GM23338 (cell line): ENCODE results near the gene FAXC. TPM values are rescaled to one million over a fixed set of nuclear protein-coding genes. Genes with fewer than 3 reads are reported as not detected.

ENCODE experiments used
- ATAC-seq: fragments of 200-7000 bp; cut with Tn5 transposase; 3 replicates; pipeline ENCODE4 v1.9.1; 2020
- DNase-seq: peaks from one replicate; pipeline ENCODE4 v3.0.0-alpha.2; 2015; ENCODE audit warnings: low spot score
- H2AFZ ChIP-seq: fragments of 200-600 bp; sonication (generic); 2 replicates; pipeline ENCODE4 v1.8.0; 2016; ENCODE audit warnings: antibody characterized with exemption, mild to moderate bottlenecking, moderate library complexity
- H3F3A ChIP-seq: fragments of 200-600 bp; sonication (generic); replicated peaks from 2 replicates; pipeline ENCODE4 v1.8.0; 2017; ENCODE audit warnings: antibody characterized with exemption, mixed run types, low read depth
- H3K27ac ChIP-seq: fragments of 200-600 bp; sonication (generic); 2 replicates; pipeline ENCODE4 v1.6.1; 2016; ENCODE audit warnings: low read depth
- H3K27me3 ChIP-seq: fragments of 200-600 bp; sonication (generic); 2 replicates; pipeline ENCODE4 v1.8.0; 2016; ENCODE audit warnings: mild to moderate bottlenecking, mixed run types, moderate library complexity; ENCODE audit not compliant: insufficient read depth
- H3K36me3 ChIP-seq: fragments of 200-600 bp; sonication (generic); 2 replicates; pipeline ENCODE4 v1.8.0; 2016; ENCODE audit warnings: mild to moderate bottlenecking; ENCODE audit not compliant: insufficient read depth
- H3K4me1 ChIP-seq: fragments of 200-600 bp; sonication (generic); 2 replicates; pipeline ENCODE4 v1.8.0; 2016; ENCODE audit warnings: mild to moderate bottlenecking, moderate library complexity; ENCODE audit not compliant: insufficient read depth
- H3K4me2 ChIP-seq: fragments of 200-600 bp; sonication (generic); 2 replicates; pipeline ENCODE4 v1.7.1; 2017; ENCODE audit warnings: mixed run types
- H3K4me3 ChIP-seq: fragments of 200-600 bp; sonication (generic); 2 replicates; pipeline ENCODE4 v1.6.1; 2016; ENCODE audit warnings: mixed run types
- H3K79me2 ChIP-seq: fragments of 200-600 bp; sonication (generic); replicated peaks from 2 replicates; pipeline ENCODE4 v1.8.0; 2017; ENCODE audit warnings: mild to moderate bottlenecking; ENCODE audit not compliant: insufficient read depth
- H3K9me2 ChIP-seq: fragments of 200-600 bp; sonication (generic); 2 replicates; pipeline ENCODE4 v1.8.0; 2017; ENCODE audit not compliant: insufficient read depth
- H4K20me1 ChIP-seq: fragments of 200-600 bp; sonication (generic); replicated peaks from 2 replicates; pipeline ENCODE4 v1.8.0; 2017; ENCODE audit warnings: mild to moderate bottlenecking; ENCODE audit not compliant: insufficient read depth
- H3K27ac Mint-ChIP-seq: 2 replicates; pipeline ENCODE4 v1.8.0; 2020; ENCODE audit warnings: inconsistent platforms, mild to moderate bottlenecking, moderate library complexity, mixed read lengths
- H3K27me3 Mint-ChIP-seq: 3 replicates; pipeline ENCODE4 v1.8.0; 2022; ENCODE audit warnings: low read depth, mild to moderate bottlenecking, moderate library complexity, mixed read lengths, inconsistent platforms; ENCODE audit not compliant: insufficient read depth, poor library complexity
- H3K36me3 Mint-ChIP-seq: 3 replicates; pipeline ENCODE4 v1.8.0; 2021; ENCODE audit warnings: low read depth, mild to moderate bottlenecking, inconsistent platforms, moderate library complexity, mixed read lengths
- H3K4me1 Mint-ChIP-seq: 3 replicates; pipeline ENCODE4 v1.8.0; 2020; ENCODE audit warnings: mild to moderate bottlenecking, inconsistent platforms, mixed read lengths
- H3K4me3 Mint-ChIP-seq: 3 replicates; pipeline ENCODE4 v1.8.0; 2021; ENCODE audit warnings: moderate library complexity, mild to moderate bottlenecking, inconsistent platforms, mixed read lengths
- H3K9me3 Mint-ChIP-seq: 3 replicates; pipeline ENCODE4 v1.8.0; 2020; ENCODE audit warnings: moderate library complexity, mild to moderate bottlenecking, inconsistent platforms, mixed read lengths
- CREB1 ChIP-seq: fragments of 250-450 bp; sonication (Bioruptor Pico); IDR thresholded peaks from 2 replicates; pipeline ENCODE4 v1.5.0; 2020; ENCODE audit warnings: low read depth, mild to moderate bottlenecking, moderate library complexity
- CTCF ChIP-seq, 2 experiments: fragments of 200-600 bp in 1 of 2; sonication (generic) in 1 of 2; conservative IDR thresholded peaks; 2 replicates each; pipeline versions ENCODE4 v1.5.1 to v1.6.1; 2016 to 2017; ENCODE audit warnings: antibody characterized with exemption in 2 of 2, low read depth in 2 of 2, mild to moderate bottlenecking in 2 of 2, moderate library complexity in 1 of 2
- ETS1 ChIP-seq: IDR thresholded peaks from 2 replicates; pipeline ENCODE4 v1.6.1; 2016; ENCODE audit warnings: antibody characterized with exemption
- EZH2 ChIP-seq: fragments of 200-600 bp; sonication (generic); IDR thresholded peaks from one replicate; pipeline ENCODE4 v1.8.0; 2017; ENCODE audit warnings: antibody characterized with exemption, mild to moderate bottlenecking, low read depth; ENCODE audit not compliant: unreplicated experiment
- EZH2phosphoT487 ChIP-seq: fragments of 200-600 bp; sonication (generic); IDR thresholded peaks from one replicate; pipeline ENCODE4 v1.8.1; 2018; ENCODE audit warnings: antibody characterized with exemption; ENCODE audit not compliant: unreplicated experiment
- JUNB ChIP-seq: IDR thresholded peaks from one replicate; pipeline ENCODE4 v1.6.1; 2016; ENCODE audit warnings: antibody characterized with exemption; ENCODE audit not compliant: unreplicated experiment
- NANOG ChIP-seq: IDR thresholded peaks from 2 replicates; pipeline ENCODE4 v1.6.1; 2016; ENCODE audit warnings: antibody characterized with exemption, borderline replicate concordance
- POLR2AphosphoS5 ChIP-seq: IDR thresholded peaks from 2 replicates; pipeline ENCODE4 v1.6.1; 2016; ENCODE audit warnings: antibody characterized with exemption, low read depth
- REST ChIP-seq: IDR thresholded peaks from one replicate; pipeline ENCODE4 v1.6.1; 2018; ENCODE audit warnings: antibody characterized with exemption; ENCODE audit not compliant: unreplicated experiment
- STAT1 ChIP-seq: IDR thresholded peaks from one replicate; pipeline ENCODE4 v1.6.1; 2016; ENCODE audit warnings: antibody characterized with exemption; ENCODE audit not compliant: unreplicated experiment
- ZNF114 ChIP-seq: fragments of 250-450 bp; sonication (Bioruptor Pico); IDR thresholded peaks from 2 replicates; pipeline ENCODE4 v1.5.0; 2020; ENCODE audit warnings: mild to moderate bottlenecking, moderate library complexity
- ZNF331 ChIP-seq: fragments of 250-450 bp; sonication (Bioruptor Pico); IDR thresholded peaks from 2 replicates; pipeline ENCODE4 v1.5.0; 2020; ENCODE audit warnings: low read depth, mild to moderate bottlenecking, moderate library complexity
- ZNF462 ChIP-seq: fragments of 250-450 bp; sonication (Bioruptor Pico); IDR thresholded peaks from 2 replicates; pipeline ENCODE4 v1.5.0; 2020; ENCODE audit warnings: mild to moderate bottlenecking, moderate library complexity
- polyA plus RNA-seq: library from polyadenylated mRNA; unstranded; fragments of >200 nt; fragmentation: Nextera tagmentation; extraction: Ambion mirVana; gene quantifications from 2 replicates; pipeline ENCODE4 v1.2.1, GENCODE V29; 2016
- total RNA-seq: library from RNA; depleted of rRNA; stranded (reverse); fragments of >200 nt; shearing (Covaris generic); gene quantifications from 2 replicates; pipeline ENCODE4 v1.2.3, GENCODE V29; 2014

The FAXC gene
- total and polyA plus RNA-seq, 2 experiments from 2014 or later: 10.5 to 15.2 TPM

DNA sequence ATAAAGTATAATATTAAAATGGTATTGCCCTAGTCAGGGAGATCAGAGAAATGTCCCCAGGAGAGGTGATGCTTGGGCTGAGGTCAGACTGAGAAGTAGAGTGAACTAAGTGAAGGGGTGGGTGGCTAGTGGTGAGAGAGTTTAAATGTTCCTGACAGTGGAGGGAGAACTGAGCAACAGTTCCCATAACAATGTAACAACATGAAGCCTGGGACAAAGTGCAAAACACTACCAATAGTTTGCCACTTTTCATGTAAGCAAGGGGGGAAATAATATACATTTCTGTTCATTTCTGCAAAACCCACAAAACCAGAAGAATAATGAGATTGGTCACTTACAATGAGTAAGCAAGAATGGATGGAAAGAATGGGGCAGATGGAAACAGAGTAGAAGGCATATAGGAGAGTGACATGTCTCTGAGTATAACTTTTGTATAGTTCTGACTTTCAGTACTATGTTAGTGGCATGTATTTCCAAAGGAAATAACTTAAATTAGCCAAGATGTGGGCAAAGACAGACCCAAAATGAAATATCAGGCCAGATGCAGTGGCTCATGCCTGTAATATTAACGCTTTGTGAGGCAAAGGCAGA is 13.3 kb upstream of the FAXC start:
- Mint-ChIP-seq H3K27ac (no peak overlapping the region), H3K27me3 (peaks cover 4% of the 10 kb centered on the region), H3K4me3 (no peak overlapping the region), H3K36me3 (no peaks in the 10 kb centered on the region), H3K9me3 (no peaks in the 10 kb centered on the region), H3K4me1 (no peaks in the 10 kb centered on the region)
- ATAC-seq: no peak
- Histone ChIP-seq H3K27me3 (no peaks in the 10 kb centered on the region), H3K4me1 (no peaks in the 10 kb centered on the region), H3K4me2 (no peak overlapping the region), H3F3A (no peaks in the 10 kb centered on the region), H3K79me2 (no peaks in the 10 kb centered on the region), H3K36me3 (no peaks in the 10 kb centered on the region), H3K27ac (no peak overlapping the region), H3K9me2 (no peaks in the 10 kb centered on the region), H2AFZ (no peak overlapping the region), H3K4me3 (no peak overlapping the region), H4K20me1 (no peaks in the 10 kb centered on the region)
- TF ChIP-seq ZNF462 (CRISPR knock-in tag) (no peak), STAT1 (no peak), POLR2AphosphoS5 (no peak), CTCF (conservative IDR thresholded peaks at IDR 0.05; ENCODE audit: low read depth in 2 of 2) (no peak), ZNF331 (no peak), CREB1 (CRISPR knock-in tag) (no peak), NANOG (no peak), REST (no peak), EZH2phosphoT487 (no peak), ETS1 (no peak), JUNB (no peak), EZH2 (no peak), ZNF114 (CRISPR knock-in tag) (no peak)
- DNase-seq: no peak
